ENCODE measurements around the gene LRG1.

DNA sequence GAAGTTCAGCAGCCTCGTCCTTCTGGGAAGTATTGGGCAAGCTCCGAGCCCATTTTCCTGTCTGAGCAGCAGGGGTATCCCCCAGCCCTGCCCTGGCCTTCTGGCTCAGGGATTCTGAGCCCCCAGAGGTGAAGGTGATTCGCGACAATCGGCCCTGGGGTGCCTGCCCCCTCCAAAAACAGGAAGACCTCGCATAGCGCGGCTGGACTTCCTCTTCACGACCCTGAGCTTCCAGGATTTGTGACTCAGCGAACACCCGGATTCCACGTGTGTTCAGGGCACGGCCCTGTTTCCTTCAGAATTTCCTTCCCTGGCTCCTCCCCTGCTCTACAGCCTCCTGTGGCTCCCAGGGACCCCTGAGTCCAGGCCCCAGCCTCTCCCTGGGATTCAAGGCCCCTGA, 19.7 kb upstream of the LRG1 start, which contains the start of gene SEMA6B:
- TF ChIP-seq EZH2phosphoT487 (IDR thresholded peaks at IDR 0.05) = no peak
- TF ChIP-seq, protein P1, sequence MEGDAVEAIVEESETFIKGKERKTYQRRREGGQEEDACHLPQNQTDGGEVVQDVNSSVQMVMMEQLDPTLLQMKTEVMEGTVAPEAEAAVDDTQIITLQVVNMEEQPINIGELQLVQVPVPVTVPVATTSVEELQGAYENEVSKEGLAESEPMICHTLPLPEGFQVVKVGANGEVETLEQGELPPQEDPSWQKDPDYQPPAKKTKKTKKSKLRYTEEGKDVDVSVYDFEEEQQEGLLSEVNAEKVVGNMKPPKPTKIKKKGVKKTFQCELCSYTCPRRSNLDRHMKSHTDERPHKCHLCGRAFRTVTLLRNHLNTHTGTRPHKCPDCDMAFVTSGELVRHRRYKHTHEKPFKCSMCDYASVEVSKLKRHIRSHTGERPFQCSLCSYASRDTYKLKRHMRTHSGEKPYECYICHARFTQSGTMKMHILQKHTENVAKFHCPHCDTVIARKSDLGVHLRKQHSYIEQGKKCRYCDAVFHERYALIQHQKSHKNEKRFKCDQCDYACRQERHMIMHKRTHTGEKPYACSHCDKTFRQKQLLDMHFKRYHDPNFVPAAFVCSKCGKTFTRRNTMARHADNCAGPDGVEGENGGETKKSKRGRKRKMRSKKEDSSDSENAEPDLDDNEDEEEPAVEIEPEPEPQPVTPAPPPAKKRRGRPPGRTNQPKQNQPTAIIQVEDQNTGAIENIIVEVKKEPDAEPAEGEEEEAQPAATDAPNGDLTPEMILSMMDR (IDR thresholded peaks at IDR 0.05) = no peak
- TF ChIP-seq EZH2 (IDR thresholded peaks at IDR 0.05) = no peak
